ENCODE measurements around the gene ATF4.

GRCh38 chr22:39478441-39478850, 41.9 kb upstream of the ATF4 start:
- TF ChIP-seq CTCF (conservative IDR thresholded peaks at IDR 0.05): no peak
- TF ChIP-seq EZH2 (IDR thresholded peaks at IDR 0.05; ENCODE audit: low read depth): no peak

Data from PC-9 (cell line).